WTC11 (cell line): ENCODE results near the gene OLFM1. TPM values are rescaled to one million over a fixed set of nuclear protein-coding genes. Genes with fewer than 3 reads are reported as not detected.

Experiments
- ATAC-seq: fragments of 200-7000 bp; cut with Tn5 transposase; 2 replicates; pipeline ENCODE4 v1.10.0; 2021; ENCODE audit warnings: mild to moderate bottlenecking, moderate library complexity
- CTCF ChIA-PET: fragments of 300-600 bp; sonication (Branson Sonifier 250); formaldehyde crosslinking; loops from one replicate; lab custom pipeline; 2021; ENCODE audit warnings: antibody characterized with exemption; lab: Charles Lee
- POLR2A ChIA-PET: fragments of 350-600 bp; sonication (Branson Sonifier 250); formaldehyde crosslinking; loops from one replicate; lab custom pipeline; 2021; ENCODE audit warnings: antibody characterized with exemption; lab: Charles Lee
- DNase-seq: peaks from one replicate; pipeline ENCODE4 v3.0.0; 2021; ENCODE audit warnings: low spot score
- H3K27ac Mint-ChIP-seq: 2 replicates; pipeline ENCODE4 v1.8.0; 2021; ENCODE audit warnings: mixed read lengths
- H3K27me3 Mint-ChIP-seq: 2 replicates; pipeline ENCODE4 v1.8.0; 2021; ENCODE audit warnings: low read depth, mild to moderate bottlenecking, moderate library complexity, mixed read lengths
- H3K36me3 Mint-ChIP-seq: 2 replicates; pipeline ENCODE4 v1.8.0; 2021; ENCODE audit warnings: mixed read lengths
- H3K4me1 Mint-ChIP-seq: 2 replicates; pipeline ENCODE4 v1.8.0; 2022; ENCODE audit warnings: mixed read lengths
- H3K4me3 Mint-ChIP-seq: 2 replicates; pipeline ENCODE4 v1.8.0; 2021; ENCODE audit warnings: mild to moderate bottlenecking, moderate library complexity, mixed read lengths
- H3K9me3 Mint-ChIP-seq: 2 replicates; pipeline ENCODE4 v1.8.0; 2021; ENCODE audit warnings: mixed read lengths
- ATF1 ChIP-seq: sonication (generic); formaldehyde crosslinking; IDR thresholded peaks from 2 replicates; pipeline ENCODE4 v1.8.1; 2023; ENCODE audit warnings: mild to moderate bottlenecking, moderate library complexity, missing genetic modification reagents
- FOXP1 ChIP-seq: sonication (generic); formaldehyde crosslinking; IDR thresholded peaks from 2 replicates; pipeline ENCODE4 v1.8.0; 2022; ENCODE audit warnings: missing genetic modification reagents, mild to moderate bottlenecking, moderate library complexity, borderline replicate concordance
- GABPB1 ChIP-seq: sonication (generic); formaldehyde crosslinking; IDR thresholded peaks from 2 replicates; pipeline ENCODE4 v1.8.1; 2023; ENCODE audit warnings: mild to moderate bottlenecking, missing genetic modification reagents
- HMGA2 ChIP-seq: fragments of 250-450 bp; sonication (Bioruptor Pico); IDR thresholded peaks from 2 replicates; pipeline ENCODE4 v1.4.0; 2021; ENCODE audit warnings: mild to moderate bottlenecking, moderate library complexity
- JUN ChIP-seq: sonication (generic); formaldehyde crosslinking; IDR thresholded peaks from 2 replicates; pipeline ENCODE4 v1.8.0; 2023; ENCODE audit warnings: mild to moderate bottlenecking, missing genetic modification reagents
- NFATC4 ChIP-seq: fragments of 250-450 bp; sonication (Bioruptor Pico); IDR thresholded peaks from 2 replicates; pipeline ENCODE4 v1.9.0; 2021; ENCODE audit warnings: mild to moderate bottlenecking
- NFE2L1 ChIP-seq: sonication (generic); formaldehyde crosslinking; IDR thresholded peaks from 2 replicates; pipeline ENCODE4 v1.8.1; 2023; ENCODE audit warnings: missing genetic modification reagents
- RELA ChIP-seq: sonication (generic); formaldehyde crosslinking; IDR thresholded peaks from 2 replicates; pipeline ENCODE4 v1.8.1; 2022; ENCODE audit warnings: missing genetic modification reagents, mild to moderate bottlenecking, borderline replicate concordance
- SOX15 ChIP-seq: fragments of 250-450 bp; sonication (Bioruptor Pico); IDR thresholded peaks from 2 replicates; pipeline ENCODE4 v1.9.0; 2021; ENCODE audit warnings: mild to moderate bottlenecking
- ZBTB21 ChIP-seq: sonication (generic); formaldehyde crosslinking; IDR thresholded peaks from 2 replicates; pipeline ENCODE4 v1.8.1; 2023; ENCODE audit warnings: mild to moderate bottlenecking, missing genetic modification reagents, borderline replicate concordance
- ZNF396 ChIP-seq: fragments of 250-450 bp; sonication (Bioruptor Pico); IDR thresholded peaks from 2 replicates; pipeline ENCODE4 v1.8.0; 2021; ENCODE audit warnings: mild to moderate bottlenecking, moderate library complexity, borderline replicate concordance
- ZNF416 ChIP-seq: fragments of 250-450 bp; sonication (Bioruptor Pico); IDR thresholded peaks from 2 replicates; pipeline ENCODE4 v1.9.0; 2021; ENCODE audit warnings: mild to moderate bottlenecking, inconsistent platforms
- ZNF423 ChIP-seq: fragments of 250-450 bp; sonication (Bioruptor Pico); IDR thresholded peaks from 2 replicates; pipeline ENCODE4 v2.1.2; 2022; ENCODE audit warnings: mild to moderate bottlenecking, moderate library complexity
- total RNA-seq: library from RNA; stranded (reverse); gene quantifications from 3 replicates; pipeline ENCODE4 v1.2.3, GENCODE V29; 2021
- TF ChIP-seq, protein P1 (sequence below): sonication (generic); formaldehyde crosslinking; IDR thresholded peaks from 2 replicates; pipeline ENCODE4 v1.8.0; 2022; ENCODE audit warnings: missing genetic modification reagents
- TF ChIP-seq, protein P2 (sequence below): fragments of 250-450 bp; sonication (Bioruptor Pico); IDR thresholded peaks from 2 replicates; pipeline ENCODE4 v1.8.0; 2021; ENCODE audit warnings: mild to moderate bottlenecking
- TF ChIP-seq, protein P3 (sequence below): fragments of 250-450 bp; sonication (Bioruptor Pico); IDR thresholded peaks from 2 replicates; pipeline ENCODE4 v1.9.0; 2021; ENCODE audit warnings: moderate library complexity, mild to moderate bottlenecking, inconsistent platforms, borderline replicate concordance
- TF ChIP-seq, protein P4 (sequence below): sonication (generic); formaldehyde crosslinking; IDR thresholded peaks from 2 replicates; pipeline ENCODE4 v1.8.1; 2022; ENCODE audit warnings: low read depth, mild to moderate bottlenecking, moderate library complexity, missing genetic modification reagents, borderline replicate concordance
- TF ChIP-seq, protein P5 (sequence below): sonication (generic); formaldehyde crosslinking; IDR thresholded peaks from 2 replicates; pipeline ENCODE4 v1.8.0; 2022; ENCODE audit warnings: mild to moderate bottlenecking, missing genetic modification reagents
- TF ChIP-seq, protein P6 (sequence below): sonication (generic); formaldehyde crosslinking; IDR thresholded peaks from 2 replicates; pipeline ENCODE4 v1.8.1; 2022; ENCODE audit warnings: mild to moderate bottlenecking, missing genetic modification reagents, moderate library complexity, borderline replicate concordance
- TF ChIP-seq, protein P7 (sequence below): sonication (generic); formaldehyde crosslinking; IDR thresholded peaks from 2 replicates; pipeline ENCODE4 v1.8.0; 2022; ENCODE audit warnings: mild to moderate bottlenecking, missing genetic modification reagents
- TF ChIP-seq, protein P8 (sequence below): sonication (generic); formaldehyde crosslinking; IDR thresholded peaks from 2 replicates; pipeline ENCODE4 v1.8.1; 2023; ENCODE audit warnings: mild to moderate bottlenecking, missing genetic modification reagents, moderate library complexity
- TF ChIP-seq, protein P9 (sequence below): sonication (generic); formaldehyde crosslinking; IDR thresholded peaks from 2 replicates; pipeline ENCODE4 v1.8.1; 2023; ENCODE audit warnings: mild to moderate bottlenecking, missing genetic modification reagents

OLFM1 gene
- total RNA-seq, 1 experiment from 2014 or later: 37.6 TPM

DNA sequence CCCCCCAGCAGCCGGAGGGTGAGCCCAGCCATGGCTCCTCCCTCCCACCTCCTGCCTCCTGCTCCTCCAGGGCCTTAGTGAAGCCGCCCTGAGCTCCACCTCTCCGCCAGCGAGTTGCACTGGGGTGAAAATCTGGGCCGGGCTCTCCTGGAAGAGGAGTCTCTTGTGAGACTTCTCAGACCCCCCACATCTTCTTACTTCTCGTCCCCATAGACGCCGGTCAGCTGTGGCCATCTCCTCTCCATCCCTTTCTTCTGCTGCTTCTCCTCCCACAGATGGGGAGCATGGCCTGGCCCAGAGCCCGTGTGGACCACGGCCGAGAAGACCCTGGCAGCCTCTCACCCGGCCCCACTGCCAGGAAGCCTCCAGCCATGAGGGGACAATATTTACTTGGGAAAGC is 17.3 kb downstream of the OLFM1 start:
- Mint-ChIP-seq H3K36me3 (0 out of 2 replicates have a peak, but pooled peaks cover under 1% of the 10 kb centered on the region), H3K27me3 (no peaks in the 10 kb centered on the region), H3K4me3 (no peak overlapping the region), H3K9me3 (no peaks in the 10 kb centered on the region), H3K4me1 (peaks cover 22% of the 10 kb centered on the region)
- CTCF ChIA-PET: no interaction called here
- DNase-seq (no peak), ATAC-seq (no peak)
- TF ChIP-seq FOXP1 (no peak), GABPB1 (no peak), ZBTB21 (CRISPR knock-in tag) (no peak), ZNF396 (CRISPR knock-in tag) (no peak), SOX15 (CRISPR knock-in tag) (no peak), ZNF423 (CRISPR knock-in tag) (no peak), NFATC4 (no peak)
- TF ChIP-seq, protein P1, sequence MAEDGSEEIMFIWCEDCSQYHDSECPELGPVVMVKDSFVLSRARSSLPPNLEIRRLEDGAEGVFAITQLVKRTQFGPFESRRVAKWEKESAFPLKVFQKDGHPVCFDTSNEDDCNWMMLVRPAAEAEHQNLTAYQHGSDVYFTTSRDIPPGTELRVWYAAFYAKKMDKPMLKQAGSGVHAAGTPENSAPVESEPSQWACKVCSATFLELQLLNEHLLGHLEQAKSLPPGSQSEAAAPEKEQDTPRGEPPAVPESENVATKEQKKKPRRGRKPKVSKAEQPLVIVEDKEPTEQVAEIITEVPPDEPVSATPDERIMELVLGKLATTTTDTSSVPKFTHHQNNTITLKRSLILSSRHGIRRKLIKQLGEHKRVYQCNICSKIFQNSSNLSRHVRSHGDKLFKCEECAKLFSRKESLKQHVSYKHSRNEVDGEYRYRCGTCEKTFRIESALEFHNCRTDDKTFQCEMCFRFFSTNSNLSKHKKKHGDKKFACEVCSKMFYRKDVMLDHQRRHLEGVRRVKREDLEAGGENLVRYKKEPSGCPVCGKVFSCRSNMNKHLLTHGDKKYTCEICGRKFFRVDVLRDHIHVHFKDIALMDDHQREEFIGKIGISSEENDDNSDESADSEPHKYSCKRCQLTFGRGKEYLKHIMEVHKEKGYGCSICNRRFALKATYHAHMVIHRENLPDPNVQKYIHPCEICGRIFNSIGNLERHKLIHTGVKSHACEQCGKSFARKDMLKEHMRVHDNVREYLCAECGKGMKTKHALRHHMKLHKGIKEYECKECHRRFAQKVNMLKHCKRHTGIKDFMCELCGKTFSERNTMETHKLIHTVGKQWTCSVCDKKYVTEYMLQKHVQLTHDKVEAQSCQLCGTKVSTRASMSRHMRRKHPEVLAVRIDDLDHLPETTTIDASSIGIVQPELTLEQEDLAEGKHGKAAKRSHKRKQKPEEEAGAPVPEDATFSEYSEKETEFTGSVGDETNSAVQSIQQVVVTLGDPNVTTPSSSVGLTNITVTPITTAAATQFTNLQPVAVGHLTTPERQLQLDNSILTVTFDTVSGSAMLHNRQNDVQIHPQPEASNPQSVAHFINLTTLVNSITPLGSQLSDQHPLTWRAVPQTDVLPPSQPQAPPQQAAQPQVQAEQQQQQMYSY (CRISPR knock-in tag): no peak
- TF ChIP-seq, protein P2, sequence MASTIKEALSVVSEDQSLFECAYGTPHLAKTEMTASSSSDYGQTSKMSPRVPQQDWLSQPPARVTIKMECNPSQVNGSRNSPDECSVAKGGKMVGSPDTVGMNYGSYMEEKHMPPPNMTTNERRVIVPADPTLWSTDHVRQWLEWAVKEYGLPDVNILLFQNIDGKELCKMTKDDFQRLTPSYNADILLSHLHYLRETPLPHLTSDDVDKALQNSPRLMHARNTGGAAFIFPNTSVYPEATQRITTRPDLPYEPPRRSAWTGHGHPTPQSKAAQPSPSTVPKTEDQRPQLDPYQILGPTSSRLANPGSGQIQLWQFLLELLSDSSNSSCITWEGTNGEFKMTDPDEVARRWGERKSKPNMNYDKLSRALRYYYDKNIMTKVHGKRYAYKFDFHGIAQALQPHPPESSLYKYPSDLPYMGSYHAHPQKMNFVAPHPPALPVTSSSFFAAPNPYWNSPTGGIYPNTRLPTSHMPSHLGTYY (CRISPR knock-in tag): no peak
- TF ChIP-seq, protein P3, sequence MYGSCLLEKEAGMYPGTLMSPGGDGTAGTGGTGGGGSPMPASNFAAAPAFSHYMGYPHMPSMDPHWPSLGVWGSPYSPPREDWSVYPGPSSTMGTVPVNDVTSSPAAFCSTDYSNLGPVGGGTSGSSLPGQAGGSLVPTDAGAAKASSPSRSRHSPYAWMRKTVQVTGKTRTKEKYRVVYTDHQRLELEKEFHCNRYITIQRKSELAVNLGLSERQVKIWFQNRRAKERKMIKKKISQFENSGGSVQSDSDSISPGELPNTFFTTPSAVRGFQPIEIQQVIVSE (CRISPR knock-in tag): no peak
- TF ChIP-seq, all 79 proteins: peak for 0
- H3K27ac Mint-ChIP-seq: no peak overlapping the region
- POLR2A ChIA-PET: no interaction called here

DNA sequence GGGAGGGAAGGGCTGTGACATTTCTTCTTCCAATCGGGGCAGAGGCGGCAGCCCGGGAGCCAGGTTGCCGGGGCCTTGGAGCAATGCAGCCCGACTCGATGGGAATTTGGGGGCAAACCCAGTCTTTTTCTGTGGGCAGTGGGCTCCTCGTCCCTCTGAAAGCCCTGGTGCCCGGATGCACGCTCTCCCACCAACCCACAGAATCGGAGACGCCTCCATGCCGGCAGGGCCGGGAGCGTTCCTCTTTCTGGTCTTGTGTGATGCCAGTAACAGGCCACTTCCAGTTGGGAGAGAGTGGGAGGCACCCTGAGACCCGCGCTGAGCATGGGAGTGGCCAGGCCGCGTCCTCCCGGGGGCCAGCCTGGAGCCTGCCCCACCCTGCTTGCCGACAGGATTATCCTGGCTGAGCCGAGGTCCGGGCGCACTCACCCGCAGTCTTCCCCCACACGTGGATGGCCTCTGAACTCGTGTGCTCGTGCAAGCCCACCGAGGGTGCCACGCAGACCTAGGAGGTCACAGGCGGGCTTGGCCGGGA is 17.8 kb downstream of the OLFM1 start:
- CTCF ChIA-PET: no interaction called here
- no peaks in the 10 kb centered on the region for H3K9me3 Mint-ChIP-seq
- no peak overlapping the region for H3K27ac Mint-ChIP-seq
- TF ChIP-seq, protein P4, sequence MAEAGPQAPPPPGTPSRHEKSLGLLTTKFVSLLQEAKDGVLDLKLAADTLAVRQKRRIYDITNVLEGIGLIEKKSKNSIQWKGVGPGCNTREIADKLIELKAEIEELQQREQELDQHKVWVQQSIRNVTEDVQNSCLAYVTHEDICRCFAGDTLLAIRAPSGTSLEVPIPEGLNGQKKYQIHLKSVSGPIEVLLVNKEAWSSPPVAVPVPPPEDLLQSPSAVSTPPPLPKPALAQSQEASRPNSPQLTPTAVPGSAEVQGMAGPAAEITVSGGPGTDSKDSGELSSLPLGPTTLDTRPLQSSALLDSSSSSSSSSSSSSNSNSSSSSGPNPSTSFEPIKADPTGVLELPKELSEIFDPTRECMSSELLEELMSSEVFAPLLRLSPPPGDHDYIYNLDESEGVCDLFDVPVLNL (CRISPR knock-in tag): no peak
- no peak for TF ChIP-seq NFE2L1 (CRISPR knock-in tag)
- TF ChIP-seq, protein P5, sequence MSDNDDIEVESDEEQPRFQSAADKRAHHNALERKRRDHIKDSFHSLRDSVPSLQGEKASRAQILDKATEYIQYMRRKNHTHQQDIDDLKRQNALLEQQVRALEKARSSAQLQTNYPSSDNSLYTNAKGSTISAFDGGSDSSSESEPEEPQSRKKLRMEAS: no peak
- no peak for TF ChIP-seq JUN (CRISPR knock-in tag)
- no peak for TF ChIP-seq ZNF416 (CRISPR knock-in tag)
- TF ChIP-seq, protein P6, sequence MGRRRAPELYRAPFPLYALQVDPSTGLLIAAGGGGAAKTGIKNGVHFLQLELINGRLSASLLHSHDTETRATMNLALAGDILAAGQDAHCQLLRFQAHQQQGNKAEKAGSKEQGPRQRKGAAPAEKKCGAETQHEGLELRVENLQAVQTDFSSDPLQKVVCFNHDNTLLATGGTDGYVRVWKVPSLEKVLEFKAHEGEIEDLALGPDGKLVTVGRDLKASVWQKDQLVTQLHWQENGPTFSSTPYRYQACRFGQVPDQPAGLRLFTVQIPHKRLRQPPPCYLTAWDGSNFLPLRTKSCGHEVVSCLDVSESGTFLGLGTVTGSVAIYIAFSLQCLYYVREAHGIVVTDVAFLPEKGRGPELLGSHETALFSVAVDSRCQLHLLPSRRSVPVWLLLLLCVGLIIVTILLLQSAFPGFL: no peak
- TF ChIP-seq, protein P7, sequence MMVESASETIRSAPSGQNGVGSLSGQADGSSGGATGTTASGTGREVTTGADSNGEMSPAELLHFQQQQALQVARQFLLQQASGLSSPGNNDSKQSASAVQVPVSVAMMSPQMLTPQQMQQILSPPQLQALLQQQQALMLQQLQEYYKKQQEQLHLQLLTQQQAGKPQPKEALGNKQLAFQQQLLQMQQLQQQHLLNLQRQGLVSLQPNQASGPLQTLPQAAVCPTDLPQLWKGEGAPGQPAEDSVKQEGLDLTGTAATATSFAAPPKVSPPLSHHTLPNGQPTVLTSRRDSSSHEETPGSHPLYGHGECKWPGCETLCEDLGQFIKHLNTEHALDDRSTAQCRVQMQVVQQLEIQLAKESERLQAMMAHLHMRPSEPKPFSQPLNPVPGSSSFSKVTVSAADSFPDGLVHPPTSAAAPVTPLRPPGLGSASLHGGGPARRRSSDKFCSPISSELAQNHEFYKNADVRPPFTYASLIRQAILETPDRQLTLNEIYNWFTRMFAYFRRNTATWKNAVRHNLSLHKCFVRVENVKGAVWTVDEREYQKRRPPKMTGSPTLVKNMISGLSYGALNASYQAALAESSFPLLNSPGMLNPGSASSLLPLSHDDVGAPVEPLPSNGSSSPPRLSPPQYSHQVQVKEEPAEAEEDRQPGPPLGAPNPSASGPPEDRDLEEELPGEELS (CRISPR knock-in tag): no peak
- TF ChIP-seq HMGA2 (CRISPR knock-in tag): no peak
- TF ChIP-seq ATF1 (CRISPR knock-in tag): no peak
- TF ChIP-seq RELA (CRISPR knock-in tag): no peak
- TF ChIP-seq, protein P8, sequence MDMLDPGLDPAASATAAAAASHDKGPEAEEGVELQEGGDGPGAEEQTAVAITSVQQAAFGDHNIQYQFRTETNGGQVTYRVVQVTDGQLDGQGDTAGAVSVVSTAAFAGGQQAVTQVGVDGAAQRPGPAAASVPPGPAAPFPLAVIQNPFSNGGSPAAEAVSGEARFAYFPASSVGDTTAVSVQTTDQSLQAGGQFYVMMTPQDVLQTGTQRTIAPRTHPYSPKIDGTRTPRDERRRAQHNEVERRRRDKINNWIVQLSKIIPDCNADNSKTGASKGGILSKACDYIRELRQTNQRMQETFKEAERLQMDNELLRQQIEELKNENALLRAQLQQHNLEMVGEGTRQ: no peak
- TF ChIP-seq, protein P9, sequence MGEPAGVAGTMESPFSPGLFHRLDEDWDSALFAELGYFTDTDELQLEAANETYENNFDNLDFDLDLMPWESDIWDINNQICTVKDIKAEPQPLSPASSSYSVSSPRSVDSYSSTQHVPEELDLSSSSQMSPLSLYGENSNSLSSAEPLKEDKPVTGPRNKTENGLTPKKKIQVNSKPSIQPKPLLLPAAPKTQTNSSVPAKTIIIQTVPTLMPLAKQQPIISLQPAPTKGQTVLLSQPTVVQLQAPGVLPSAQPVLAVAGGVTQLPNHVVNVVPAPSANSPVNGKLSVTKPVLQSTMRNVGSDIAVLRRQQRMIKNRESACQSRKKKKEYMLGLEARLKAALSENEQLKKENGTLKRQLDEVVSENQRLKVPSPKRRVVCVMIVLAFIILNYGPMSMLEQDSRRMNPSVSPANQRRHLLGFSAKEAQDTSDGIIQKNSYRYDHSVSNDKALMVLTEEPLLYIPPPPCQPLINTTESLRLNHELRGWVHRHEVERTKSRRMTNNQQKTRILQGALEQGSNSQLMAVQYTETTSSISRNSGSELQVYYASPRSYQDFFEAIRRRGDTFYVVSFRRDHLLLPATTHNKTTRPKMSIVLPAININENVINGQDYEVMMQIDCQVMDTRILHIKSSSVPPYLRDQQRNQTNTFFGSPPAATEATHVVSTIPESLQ: no peak

More for the DNA sequence above, 17.8 kb downstream of the OLFM1 start:
- ATAC-seq (no peak), DNase-seq (no peak)
- Mint-ChIP-seq H3K4me1 (peaks cover 22% of the 10 kb centered on the region), H3K36me3 (no peaks in the 10 kb centered on the region), H3K27me3 (no peaks in the 10 kb centered on the region), H3K4me3 (no peak overlapping the region)
- POLR2A ChIA-PET: no interaction called here
